H1 (cell line): ENCODE data around the gene COPZ1. TPM values are rescaled to one million over a fixed set of nuclear protein-coding genes. Genes with fewer than 3 reads are reported as not detected.

Experiments used
- CTCF ChIA-PET: fragments of 300-600 bp; sonication (Branson Sonifier 250); formaldehyde crosslinking; loops from one replicate; lab custom pipeline; 2021; ENCODE audit not compliant: partially characterized antibody; lab: Charles Lee
- POLR2A ChIA-PET: fragments of 300-600 bp; sonication (Branson Sonifier 250); formaldehyde crosslinking; loops from one replicate; lab custom pipeline; 2021; ENCODE audit warnings: inconsistent platforms; ENCODE audit not compliant: partially characterized antibody; lab: Charles Lee
- DNase-seq, 2 experiments: peaks; one replicate each; pipeline versions ENCODE4 v3.0.0 to v3.0.0-alpha.2; 2010 to 2022; ENCODE audit warnings: low spot score in 2 of 2, low read depth in 1 of 2, mixed read lengths in 1 of 2
- FAIRE-seq: peaks from 2 replicates; lab custom pipeline; 2011; peaks lifted over from hg19 to GRCh38; lab: Jason Lieb, UNC
- H2AFZ ChIP-seq: 2 replicates; pipeline ENCODE4 v1.8.1; 2012; ENCODE audit warnings: low read length, inconsistent platforms
- H2AK5ac ChIP-seq: 2 replicates; pipeline ENCODE4 v1.6.1; 2013; ENCODE audit warnings: low read depth, low read length
- H2BK120ac ChIP-seq: replicated peaks from 2 replicates; pipeline ENCODE3; 2013; ENCODE audit warnings: low read depth, low read length, inconsistent platforms
- H2BK12ac ChIP-seq: 2 replicates; pipeline ENCODE4 v1.6.1; 2013; ENCODE audit warnings: low read depth, low read length
- H2BK15ac ChIP-seq: 2 replicates; pipeline ENCODE4 v1.6.1; 2013; ENCODE audit warnings: low read length
- H2BK20ac ChIP-seq: 2 replicates; pipeline ENCODE4 v1.6.1; 2013; ENCODE audit warnings: low read length
- H2BK5ac ChIP-seq: 2 replicates; pipeline ENCODE4 v1.6.1; 2013; ENCODE audit warnings: low read depth, low read length
- H3K14ac ChIP-seq: 2 replicates; pipeline ENCODE4 v1.6.1; 2013; ENCODE audit warnings: inconsistent platforms; ENCODE audit not compliant: insufficient read length
- H3K18ac ChIP-seq: 2 replicates; pipeline ENCODE4 v1.6.1; 2013; ENCODE audit warnings: low read length; ENCODE audit errors: extremely low read depth
- H3K23ac ChIP-seq: 2 replicates; pipeline ENCODE4 v1.6.1; 2013; ENCODE audit warnings: inconsistent platforms; ENCODE audit not compliant: insufficient read length
- H3K23me2 ChIP-seq: 2 replicates; pipeline ENCODE4 v1.6.1; 2013; ENCODE audit warnings: low read depth, low read length
- H3K27ac ChIP-seq: 2 replicates; pipeline ENCODE4 v1.6.1; 2011; ENCODE audit warnings: low read depth, low read length, inconsistent platforms
- H3K27me3 ChIP-seq, 4 experiments: replicated peaks in 1 of 4; 1 replicate in 1 of 4; 2 replicates in 3 of 4; pipeline versions ENCODE4 v1.6.1 to v1.8.1; 2011 to 2013; ENCODE audit warnings: low read length in 3 of 4, mild to moderate bottlenecking in 3 of 4, inconsistent platforms in 2 of 4, mixed read lengths in 2 of 4, moderate library complexity in 1 of 4; ENCODE audit not compliant: control insufficient read depth in 3 of 4, insufficient read depth in 3 of 4; ENCODE audit errors: extremely low read depth in 1 of 4
- H3K36me3 ChIP-seq, 4 experiments: 2 replicates each; pipeline versions ENCODE4 v1.6.1 to v1.8.1; 2011 to 2013; ENCODE audit warnings: mild to moderate bottlenecking in 4 of 4, low read length in 3 of 4, moderate library complexity in 2 of 4, control low read depth in 1 of 4, inconsistent platforms in 1 of 4; ENCODE audit not compliant: insufficient read depth in 4 of 4, control insufficient read depth in 2 of 4
- H3K4ac ChIP-seq: replicated peaks from 2 replicates; pipeline ENCODE3; 2013; ENCODE audit warnings: low read length, low read depth, mixed read lengths, inconsistent platforms; ENCODE audit not compliant: insufficient read length
- H3K4me1 ChIP-seq, 4 experiments: replicated peaks in 1 of 4; 1 replicate in 1 of 4; 2 replicates in 3 of 4; pipeline versions ENCODE4 v1.6.1 to v1.8.1; 2011 to 2013; ENCODE audit warnings: low read length in 3 of 4, inconsistent platforms in 2 of 4, mixed read lengths in 1 of 4; ENCODE audit not compliant: insufficient read depth in 4 of 4, control insufficient read depth in 3 of 4
- H3K4me2 ChIP-seq, 2 experiments: 2 replicates each; pipeline versions ENCODE4 v1.6.1 to v1.8.1; 2011 to 2013; ENCODE audit warnings: low read depth in 2 of 2, low read length in 2 of 2, control low read depth in 1 of 2, inconsistent platforms in 1 of 2, mild to moderate bottlenecking in 1 of 2; ENCODE audit not compliant: insufficient read depth in 1 of 2
- H3K4me3 ChIP-seq, 4 experiments: fragments of 200-600, 300-600 bp in 1 of 4; sonication (generic), shearing (Covaris generic), sonication (Bioruptor Twin) in 1 of 4; 2 replicates each; pipeline versions ENCODE4 v1.5.1 to v1.8.1; 2011 to 2016; ENCODE audit warnings: low read length in 4 of 4, low read depth in 3 of 4, control low read depth in 2 of 4, inconsistent platforms in 2 of 4, mild to moderate bottlenecking in 2 of 4, mixed read lengths in 1 of 4, moderate library complexity in 1 of 4; ENCODE audit not compliant: insufficient read depth in 2 of 4; ENCODE audit errors: extremely low read depth in 1 of 4
- H3K56ac ChIP-seq: replicated peaks from 2 replicates; pipeline ENCODE3; 2013; ENCODE audit warnings: low read depth, mild to moderate bottlenecking, mixed read lengths, low read length, inconsistent platforms; ENCODE audit not compliant: insufficient read length
- H3K79me1 ChIP-seq: 2 replicates; pipeline ENCODE4 v1.6.1; 2013; ENCODE audit warnings: low read depth, low read length, control low read depth
- H3K79me2 ChIP-seq, 2 experiments: 2 replicates each; pipeline versions ENCODE4 v1.6.1 to v1.8.1; 2012 to 2013; ENCODE audit warnings: low read length in 2 of 2, mild to moderate bottlenecking in 2 of 2, inconsistent platforms in 1 of 2; ENCODE audit not compliant: insufficient read depth in 2 of 2, control insufficient read depth in 1 of 2
- H3K9ac ChIP-seq, 4 experiments: replicated peaks in 1 of 4; 1 replicate in 1 of 4; 2 replicates in 3 of 4; pipeline versions ENCODE4 v1.6.1 to v1.8.1; 2011 to 2013; ENCODE audit warnings: low read depth in 3 of 4, low read length in 3 of 4, control low read depth in 2 of 4, mild to moderate bottlenecking in 2 of 4, moderate library complexity in 2 of 4, inconsistent platforms in 1 of 4; ENCODE audit errors: extremely low read depth in 1 of 4
- H3K9me3 ChIP-seq, 2 experiments: 2 replicates each; pipeline versions ENCODE4 v1.6.1 to v1.8.1; 2012 to 2013; ENCODE audit warnings: mild to moderate bottlenecking in 2 of 2, moderate library complexity in 2 of 2, control low read depth in 1 of 2, inconsistent platforms in 1 of 2, low read depth in 1 of 2, low read length in 1 of 2, mixed read lengths in 1 of 2; ENCODE audit not compliant: insufficient read depth in 2 of 2
- H4K20me1 ChIP-seq, 2 experiments: replicated peaks in 1 of 2; 2 replicates each; pipeline versions ENCODE3 to v1.8.1; 2011 to 2013; ENCODE audit warnings: inconsistent platforms in 2 of 2, low read length in 2 of 2, mild to moderate bottlenecking in 1 of 2; ENCODE audit not compliant: insufficient read depth in 2 of 2, control insufficient read depth in 1 of 2
- H4K5ac ChIP-seq: 2 replicates; pipeline ENCODE4 v1.6.1; 2013; ENCODE audit warnings: low read length, low read depth, mixed read lengths, inconsistent platforms; ENCODE audit not compliant: insufficient read length
- H4K8ac ChIP-seq: 2 replicates; pipeline ENCODE4 v1.8.0; 2013; ENCODE audit warnings: mild to moderate bottlenecking, moderate library complexity, low read length, inconsistent platforms; ENCODE audit not compliant: insufficient read depth; ENCODE audit errors: extremely low read depth
- H4K91ac ChIP-seq: replicated peaks from 2 replicates; pipeline ENCODE3; 2013; ENCODE audit warnings: low read length, mixed read lengths, inconsistent platforms; ENCODE audit not compliant: insufficient read length
- ASH2L ChIP-seq: fragments of 200-600, 300-600 bp; sonication (generic); IDR thresholded peaks from one replicate; pipeline ENCODE4 v1.7.1; 2017; ENCODE audit warnings: low read length
- CREB1 ChIP-seq: IDR thresholded peaks from 2 replicates; pipeline ENCODE4 v1.6.1; 2012; ENCODE audit warnings: inconsistent platforms
- CTBP2 ChIP-seq: IDR thresholded peaks from 2 replicates; pipeline ENCODE4 v1.7.0; 2011; ENCODE audit warnings: borderline replicate concordance, mild to moderate bottlenecking, moderate library complexity, mixed read lengths, low read length; ENCODE audit not compliant: insufficient read depth, insufficient read length
- EZH2 ChIP-seq: fragments of 200-600 bp; sonication (generic); IDR thresholded peaks from 2 replicates; pipeline ENCODE4 v1.7.1; 2012; ENCODE audit warnings: low read depth, mild to moderate bottlenecking, moderate library complexity, low read length, inconsistent platforms; ENCODE audit not compliant: severe bottlenecking
- GTF2F1 ChIP-seq: IDR thresholded peaks from 2 replicates; pipeline ENCODE4 v1.6.1; 2012; ENCODE audit warnings: low read depth, low read length, improper control_type of control experiment, borderline replicate concordance
- NRF1 ChIP-seq: IDR thresholded peaks from 2 replicates; pipeline ENCODE4 v1.6.1; 2011; ENCODE audit warnings: mild to moderate bottlenecking, low read depth, low read length, improper control_type of control experiment
- TEAD4 ChIP-seq: IDR thresholded peaks from 2 replicates; pipeline ENCODE4 v1.6.1; 2012; ENCODE audit warnings: low read depth, low read length, inconsistent platforms, mixed read lengths
- WGBS, 2 experiments: shearing (Covaris generic) in 1 of 2; methylation state at CpG; one replicate each; pipeline versions ENCODE4 v1.1.6 to v1.1.7; 2013 to 2015; ENCODE audit warnings: low lambda C conversion rate in 2 of 2, mixed read lengths in 2 of 2, inconsistent platforms in 1 of 2, low coverage in 1 of 2, missing lambda C conversion rate in 1 of 2; ENCODE audit not compliant: insufficient replicate concordance in 2 of 2, insufficient coverage in 1 of 2, insufficient read length in 1 of 2; ENCODE audit errors: extremely low coverage in 1 of 2, missing lambda C conversion rate in 1 of 2; 5-methylcytosine and 5-hydroxymethylcytosine counted together
- polyA plus RNA-seq, 7 experiments: library from polyadenylated mRNA; depleted of rRNA in 3 of 7; stranded (reverse) in 5 of 7; unstranded in 2 of 7; fragments of >200 nt in 5 of 7; fragments of 200-250 nt in 2 of 7; gene quantifications; 1 replicate in 5 of 7; 2 replicates in 1 of 7; 4 replicates in 1 of 7; pipeline versions ENCODE4 v1.2.1 to v1.2.3, GENCODE V29; 2011 to 2013; ENCODE audit warnings: missing spikeins in 2 of 7, mixed read lengths in 2 of 7
- total RNA-seq: library from RNA; stranded (reverse); fragmentation: NEBNext Ultra II Directional; extraction: Animal tissue kit (Norgen Biotek cat#: 25700); gene quantifications from 2 replicates; pipeline ENCODE4 v1.2.1, GENCODE V29; 2021

The COPZ1 gene
- total and polyA plus RNA-seq, 2 of the 8 experiments (the other 6 are each of a cell fraction or from before 2014, with no cell fraction given) = 103 to 133 TPM

DNA sequence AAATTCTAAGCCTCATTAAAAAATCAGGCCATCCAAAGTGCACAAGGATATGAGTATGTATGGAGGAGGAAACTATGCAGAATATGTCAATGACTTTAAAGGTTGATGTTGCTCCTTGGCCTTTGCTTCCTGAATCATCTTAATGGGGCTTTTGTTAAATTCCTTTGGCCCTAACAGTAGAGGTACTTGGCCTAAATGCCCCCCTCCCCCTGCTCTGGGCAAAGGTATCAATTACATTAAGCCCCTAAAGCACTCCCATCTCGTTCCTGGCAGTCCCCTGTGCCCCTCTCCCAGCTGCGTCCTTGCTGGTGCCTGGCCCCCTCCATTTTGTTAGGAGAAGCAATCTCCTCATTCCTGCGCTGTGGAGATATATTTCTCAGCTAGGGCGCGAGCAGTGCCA lies 4.8 kb downstream of the COPZ1 start:
- no peak overlapping the region for H3K4me2 ChIP-seq
- no peak overlapping the region for H3K18ac ChIP-seq
- 87% methylated on average over 5 of the region's 5 CpGs; no CpG with 5 or more reads in 1 of the 2 experiments for WGBS, 2 experiments
- H2BK12ac ChIP-seq = no peak overlapping the region
- peaks cover 3% of the 10 kb centered on the region; the same call in 1 of the 2 replicates for H3K79me1 ChIP-seq
- H3K14ac ChIP-seq = no peak overlapping the region
- H3K56ac ChIP-seq = no peak overlapping the region
- no peak overlapping the region for H3K4me3 ChIP-seq
- H3K23me2 ChIP-seq = peaks cover 4% of the 10 kb centered on the region; the same call in 1 of the 2 replicates
- no peaks in the 10 kb centered on the region; a peak in 1 of 8 replicates for H3K36me3 ChIP-seq
- no peak overlapping the region for H3K9ac ChIP-seq
- DNase-seq = peak in 1 of 2 experiments; percentile 25
- no peaks in the 10 kb centered on the region for H3K9me3 ChIP-seq
- no peak overlapping the region for H2AFZ ChIP-seq
- no peak overlapping the region for H2BK15ac ChIP-seq
- peaks cover 0 to 3% of the 10 kb centered on the region in 2 experiments for H4K20me1 ChIP-seq
- no peak overlapping the region for H4K91ac ChIP-seq
- no peak overlapping the region for H2BK5ac ChIP-seq
- no peak overlapping the region for H3K23ac ChIP-seq
- peaks cover 0 to 5% of the 10 kb centered on the region in 2 experiments; a peak in 2 of 4 replicates for H3K79me2 ChIP-seq
- no peak overlapping the region for H2BK20ac ChIP-seq
- H3K4ac ChIP-seq = no peak overlapping the region
- H4K5ac ChIP-seq = no peak overlapping the region
- H2BK120ac ChIP-seq = no peak overlapping the region
- ChIA-PET POLR2A (interaction anchor here (1.0 to 16.2 kb wide), 7 partner anchors 22 to 75 kb away, joined by 3 to 166 read pairs (median 74); partner anchors contain the start of genes CBX5 and HNRNPA1), CTCF (interaction anchor here (1.0 to 34.6 kb wide), 13 partner anchors 8 to 136 kb away, joined by 3 to 618 read pairs (median 4); partner anchors contain the start of gene NFE2)
- H3K27ac ChIP-seq = no peak overlapping the region
- H3K27me3 ChIP-seq = no peaks in the 10 kb centered on the region
- H4K8ac ChIP-seq = no peak overlapping the region
- peaks cover 0 to 9% (median 3%) of the 10 kb centered on the region in 4 experiments; a peak in 2 of 7 replicates for H3K4me1 ChIP-seq
- FAIRE-seq = no peak
- no peak overlapping the region for H2AK5ac ChIP-seq
- no peak for TF ChIP-seq GTF2F1
- no peak for TF ChIP-seq NRF1
- TF ChIP-seq CREB1 = no peak
- no peak for TF ChIP-seq TEAD4
- no peak for TF ChIP-seq ASH2L
- no peak for TF ChIP-seq CTBP2
- TF ChIP-seq EZH2 = no peak
